ENCODE data around the gene IRF7. TPM values are rescaled to one million over a fixed set of nuclear protein-coding genes. Genes with fewer than 3 reads are reported as not detected.

Gene IRF7
- total RNA-seq, 4 donors from 2014 or later: 5.4 to 25.4 (median 13.9) TPM

GRCh38 chr11:637593-638521, 22.1 kb upstream of the IRF7 start:
- 58 to 67% methylated on average over 31 to 34 of the region's 55 CpGs for whole genome bisulfite sequencing, 2 donors (ENCODE audit: low coverage in 1 of 2)
- peak overlapping the region in 1 of 2 donors; percentile 45 for H3K4me3 ChIP-seq
- no peak for ATAC-seq
- H3K4me1 ChIP-seq: peaks cover 0 to 42% (median 11%) of the 10 kb centered on the region in 3 donors
- peaks cover 43% of the 10 kb centered on the region for H3K27me3 ChIP-seq
- no peaks in the 10 kb centered on the region for H3K9me3 ChIP-seq
- H3K27ac ChIP-seq: no peak overlapping the region
- TF ChIP-seq CTCF (IDR thresholded peaks at IDR 0.05) (no peak), POLR2AphosphoS5 (IDR thresholded peaks at IDR 0.05) (no peak), POLR2A (IDR thresholded peaks at IDR 0.05) (no peak), EP300 (IDR thresholded peaks at IDR 0.05) (no peak)
- H3K36me3 ChIP-seq: peaks cover 0 to 30% of the 10 kb centered on the region in 2 donors

DNA sequence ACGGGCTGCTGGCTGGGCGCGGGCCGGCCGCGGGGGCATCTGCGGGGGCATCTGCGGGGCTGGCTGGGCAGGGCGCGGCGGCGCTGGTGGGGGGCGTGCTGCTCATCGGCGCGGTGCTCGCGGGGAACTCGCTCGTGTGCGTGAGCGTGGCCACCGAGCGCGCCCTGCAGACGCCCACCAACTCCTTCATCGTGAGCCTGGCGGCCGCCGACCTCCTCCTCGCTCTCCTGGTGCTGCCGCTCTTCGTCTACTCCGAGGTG, 21.5 kb upstream of the IRF7 start:
- no CpG with 5 or more reads among the region's 34 CpGs for WGBS, 2 donors (ENCODE audit: low coverage in 1 of 2)
- ATAC-seq: no peak
- H3K4me3 ChIP-seq: peak overlapping the region in 1 of 2 donors; percentile 45
- no peaks in the 10 kb centered on the region for H3K9me3 ChIP-seq
- no peak overlapping the region for H3K27ac ChIP-seq
- peaks cover 43% of the 10 kb centered on the region for H3K27me3 ChIP-seq
- peaks cover 0 to 42% (median 11%) of the 10 kb centered on the region in 3 donors for H3K4me1 ChIP-seq
- TF ChIP-seq POLR2A (IDR thresholded peaks at IDR 0.05): no peak
- TF ChIP-seq CTCF (IDR thresholded peaks at IDR 0.05): no peak
- no peak for TF ChIP-seq EP300 (IDR thresholded peaks at IDR 0.05)
- no peak for TF ChIP-seq POLR2AphosphoS5 (IDR thresholded peaks at IDR 0.05)
- H3K36me3 ChIP-seq: peaks cover 0 to 24% of the 10 kb centered on the region in 2 donors

- H3K4me3 ChIP-seq: peak within 1 kb of the TSS in 1 of 2 donors; percentile 45
- WGBS, 2 donors (ENCODE audit: low coverage in 1 of 2): 2% methylated on average over 9 of the region's 100 CpGs; no CpG with 5 or more reads in 1 of the 2 donors
Measured at GRCh38 chr11:636511-637332, 21.0 kb upstream of the IRF7 start, which contains the start of gene DRD4. DRD4 (plus strand) TSS chr11:637269; CDS start chr11:637305, 36 bp downstream.

GRCh38 chr11:635945-636510, 20.3 kb upstream of the IRF7 start:
- Histone ChIP-seq H3K36me3 (peaks cover 0 to 12% of the 10 kb centered on the region in 2 donors), H3K4me1 (peaks cover 0 to 42% (median 11%) of the 10 kb centered on the region in 3 donors), H3K27ac (no peak overlapping the region), H3K9me3 (no peaks in the 10 kb centered on the region), H3K4me3 (no peak overlapping the region), H3K27me3 (peaks cover 43% of the 10 kb centered on the region)
- ATAC-seq: no peak
- 68 to 73% methylated on average over 9 to 10 of the region's 22 CpGs for WGBS, 2 donors (ENCODE audit: low coverage in 1 of 2)
- no peak for TF ChIP-seq CTCF (IDR thresholded peaks at IDR 0.05)
- no peak for TF ChIP-seq POLR2AphosphoS5 (IDR thresholded peaks at IDR 0.05)
- TF ChIP-seq POLR2A (IDR thresholded peaks at IDR 0.05): no peak

More at GRCh38 chr11:636511-637332, 21.0 kb upstream of the IRF7 start, which contains the start of gene DRD4:
- TF ChIP-seq POLR2AphosphoS5 (IDR thresholded peaks at IDR 0.05) (no peak), CTCF (IDR thresholded peaks at IDR 0.05) (no peak), POLR2A (IDR thresholded peaks at IDR 0.05) (no peak), EP300 (IDR thresholded peaks at IDR 0.05) (no peak)
- peaks cover 43% of the 10 kb centered on the region for H3K27me3 ChIP-seq
- no peaks in the 10 kb centered on the region for H3K9me3 ChIP-seq
- H3K36me3 ChIP-seq: peaks cover 0 to 18% of the 10 kb centered on the region in 2 donors
- H3K27ac ChIP-seq: no peak within 1 kb of the TSS
- ATAC-seq: peak; percentile 84
- peaks cover 0 to 42% (median 11%) of the 10 kb centered on the region in 3 donors for H3K4me1 ChIP-seq
